SK-N-SH (cell line): Measurements from ENCODE around the gene SLFN14.

Experiments
- EP300 ChIP-seq, 2 experiments: IDR thresholded peaks; 2 replicates each; pipeline versions ENCODE4 v1.4.0 to v1.6.1; 2012; ENCODE audit warnings: borderline replicate concordance in 1 of 2, low read depth in 1 of 2, low read length in 1 of 2
- EZH2phosphoT487 ChIP-seq: fragments of 200-600 bp; sonication (generic); IDR thresholded peaks from 2 replicates; pipeline ENCODE4 v1.6.1; 2017; ENCODE audit warnings: low read depth, mixed run types, mild to moderate bottlenecking, antibody characterized with exemption, moderate library complexity, borderline replicate concordance
- JUND ChIP-seq: IDR thresholded peaks from 2 replicates; pipeline ENCODE4 v1.4.0; 2012
- NFIC ChIP-seq: IDR thresholded peaks from 2 replicates; pipeline ENCODE4 v1.4.0; 2012; ENCODE audit warnings: borderline replicate concordance
- TAF1 ChIP-seq: IDR thresholded peaks from 2 replicates; pipeline ENCODE4 v1.6.1; 2012; ENCODE audit warnings: low read depth, mild to moderate bottlenecking, low read length, moderate library complexity, borderline replicate concordance
- TEAD4 ChIP-seq: IDR thresholded peaks from 2 replicates; pipeline ENCODE4 v1.4.0; 2012; ENCODE audit warnings: mild to moderate bottlenecking, borderline replicate concordance; ENCODE audit not compliant: insufficient read depth
- TF ChIP-seq, protein P1 (sequence below): fragments of 200-600 bp; sonication (generic); IDR thresholded peaks from 2 replicates; pipeline ENCODE4 v1.6.1; 2017; ENCODE audit warnings: antibody characterized with exemption, mild to moderate bottlenecking, moderate library complexity

DNA sequence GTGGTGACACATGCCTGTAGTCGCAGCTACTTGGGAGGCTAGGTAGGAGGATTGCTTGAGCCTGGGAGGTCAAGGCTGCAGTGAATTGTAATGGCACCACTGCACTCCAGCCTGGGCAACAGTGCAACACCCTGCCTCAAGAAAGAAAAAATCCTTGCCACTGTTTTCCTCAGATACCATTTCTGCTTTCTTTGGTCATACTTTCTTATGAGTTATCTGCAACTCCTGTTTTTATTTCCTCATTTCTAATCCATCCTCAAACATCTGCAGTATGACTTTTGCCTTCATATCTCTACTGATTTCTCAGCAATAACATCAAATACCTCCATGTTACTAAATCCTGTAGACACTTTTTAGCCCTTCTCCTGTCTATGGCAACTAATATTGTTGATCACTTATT is 23.4 kb upstream of the SLFN14 start:
- no peak for TF ChIP-seq NFIC
- TF ChIP-seq EZH2phosphoT487 = no peak
- no peak for TF ChIP-seq TAF1
- TF ChIP-seq, protein P1, sequence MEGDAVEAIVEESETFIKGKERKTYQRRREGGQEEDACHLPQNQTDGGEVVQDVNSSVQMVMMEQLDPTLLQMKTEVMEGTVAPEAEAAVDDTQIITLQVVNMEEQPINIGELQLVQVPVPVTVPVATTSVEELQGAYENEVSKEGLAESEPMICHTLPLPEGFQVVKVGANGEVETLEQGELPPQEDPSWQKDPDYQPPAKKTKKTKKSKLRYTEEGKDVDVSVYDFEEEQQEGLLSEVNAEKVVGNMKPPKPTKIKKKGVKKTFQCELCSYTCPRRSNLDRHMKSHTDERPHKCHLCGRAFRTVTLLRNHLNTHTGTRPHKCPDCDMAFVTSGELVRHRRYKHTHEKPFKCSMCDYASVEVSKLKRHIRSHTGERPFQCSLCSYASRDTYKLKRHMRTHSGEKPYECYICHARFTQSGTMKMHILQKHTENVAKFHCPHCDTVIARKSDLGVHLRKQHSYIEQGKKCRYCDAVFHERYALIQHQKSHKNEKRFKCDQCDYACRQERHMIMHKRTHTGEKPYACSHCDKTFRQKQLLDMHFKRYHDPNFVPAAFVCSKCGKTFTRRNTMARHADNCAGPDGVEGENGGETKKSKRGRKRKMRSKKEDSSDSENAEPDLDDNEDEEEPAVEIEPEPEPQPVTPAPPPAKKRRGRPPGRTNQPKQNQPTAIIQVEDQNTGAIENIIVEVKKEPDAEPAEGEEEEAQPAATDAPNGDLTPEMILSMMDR = no peak
- TF ChIP-seq EP300 (IDR thresholded peaks at IDR 0.05; ENCODE audit: borderline replicate concordance in 1 of 2, low read depth in 1 of 2, low read length in 1 of 2) = no peak
- TF ChIP-seq JUND = no peak
- TF ChIP-seq TEAD4 = no peak
